HG03439 (cell line): ENCODE measurements around the gene EYA3.
A peak's percentile ranks its signal among the peaks of the same experiment; 100 is the strongest.

Source experiments
- ATAC-seq: cut with Tn5 transposase; IDR thresholded peaks from one replicate; pipeline ENCODE4 v1.9.1; 2021; ENCODE audit warnings: mild to moderate bottlenecking, moderate library complexity; ENCODE audit not compliant: unreplicated experiment

The EYA3 gene

GRCh38 chr1:28074892-28075511 lies 13.4 kb downstream of the EYA3 start:
- ATAC-seq: no peak

GRCh38 chr1:28073867-28074266 lies 14.5 kb downstream of the EYA3 start:
- ATAC-seq: no peak

- no peak for ATAC-seq
Observed at GRCh38 chr1:28071813-28072212, 16.6 kb downstream of the EYA3 start.

- ATAC-seq: no peak
Observed at GRCh38 chr1:28070725-28071593, 17.5 kb downstream of the EYA3 start.

- no peak for ATAC-seq
Observed at GRCh38 chr1:28067523-28068090, 20.8 kb downstream of the EYA3 start.

- no peak for ATAC-seq
Observed at GRCh38 chr1:28066393-28067154, 21.8 kb downstream of the EYA3 start.

- ATAC-seq: no peak
Observed at GRCh38 chr1:28064064-28064463, 24.3 kb downstream of the EYA3 start.

- no peak for ATAC-seq
Observed at GRCh38 chr1:28062806-28063205, 25.6 kb downstream of the EYA3 start.

- ATAC-seq: no peak
Observed at GRCh38 chr1:28058971-28059878, 29.2 kb downstream of the EYA3 start.

GRCh38 chr1:28058168-28058567 lies 30.2 kb downstream of the EYA3 start:
- ATAC-seq: no peak

GRCh38 chr1:28056129-28056925 lies 32.1 kb downstream of the EYA3 start:
- ATAC-seq: peak; percentile 81

- ATAC-seq: no peak
Observed at GRCh38 chr1:28050776-28051175, 37.6 kb downstream of the EYA3 start.

- no peak for ATAC-seq
Observed at GRCh38 chr1:28046716-28047115, 41.7 kb downstream of the EYA3 start.

GRCh38 chr1:28045777-28046176 lies 42.6 kb downstream of the EYA3 start:
- ATAC-seq: no peak

GRCh38 chr1:28044399-28044798 lies 44.0 kb downstream of the EYA3 start:
- no peak for ATAC-seq

- ATAC-seq: no peak
Observed at GRCh38 chr1:28039341-28039740, 49.1 kb downstream of the EYA3 start.

- no peak for ATAC-seq
Observed at GRCh38 chr1:28037946-28038345, 50.5 kb downstream of the EYA3 start.

- ATAC-seq: no peak
Observed at GRCh38 chr1:28037206-28037605, 51.2 kb downstream of the EYA3 start.

GRCh38 chr1:28036431-28036830 lies 52.0 kb downstream of the EYA3 start:
- ATAC-seq: no peak
